ENCODE results near the gene GIMAP1.
A peak's percentile ranks its signal among the peaks of the same experiment; 100 is the strongest.

Gene GIMAP1

DNA sequence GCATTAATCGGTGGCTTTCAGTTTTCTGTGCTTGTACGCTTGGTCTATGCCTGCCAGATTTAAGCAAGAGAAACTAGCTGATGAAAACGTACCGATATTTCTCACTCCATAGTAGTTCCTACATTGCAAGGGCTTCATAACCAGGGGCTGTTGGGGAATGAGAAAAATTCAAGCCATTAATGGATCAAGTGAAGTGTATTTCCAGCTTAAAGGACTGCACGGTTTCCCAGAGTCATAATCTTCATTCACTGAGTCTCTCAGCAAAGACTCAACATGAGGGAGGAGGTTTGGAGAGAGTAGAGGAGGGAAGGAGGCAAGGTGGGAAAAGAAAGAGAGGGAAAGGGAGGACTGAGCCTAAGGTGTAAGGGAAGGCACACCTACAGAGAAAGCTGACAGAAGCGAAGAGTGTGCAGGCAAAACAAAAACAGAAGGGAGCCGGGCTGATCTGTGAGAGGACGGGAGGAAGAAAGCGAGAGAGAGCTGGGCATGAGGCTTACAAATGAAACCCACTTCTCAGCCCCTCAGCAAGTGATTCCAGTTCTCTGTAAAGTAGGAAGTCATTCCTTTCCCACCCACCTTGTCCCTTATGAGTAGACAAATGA, 30.3 kb upstream of the GIMAP1 start:
- no peak for TF ChIP-seq ZFX (IDR thresholded peaks at IDR 0.05; ENCODE audit: borderline replicate concordance)
- no peak for TF ChIP-seq CTCF (IDR thresholded peaks at IDR 0.05)
- H3K27ac ChIP-seq = no peak overlapping the region

GRCh38 chr7:150688630-150689029, 27.8 kb upstream of the GIMAP1 start:
- no peak overlapping the region for H3K27ac ChIP-seq
- TF ChIP-seq ZFX (IDR thresholded peaks at IDR 0.05; ENCODE audit: borderline replicate concordance) (no peak), CTCF (IDR thresholded peaks at IDR 0.05) (no peak)

DNA sequence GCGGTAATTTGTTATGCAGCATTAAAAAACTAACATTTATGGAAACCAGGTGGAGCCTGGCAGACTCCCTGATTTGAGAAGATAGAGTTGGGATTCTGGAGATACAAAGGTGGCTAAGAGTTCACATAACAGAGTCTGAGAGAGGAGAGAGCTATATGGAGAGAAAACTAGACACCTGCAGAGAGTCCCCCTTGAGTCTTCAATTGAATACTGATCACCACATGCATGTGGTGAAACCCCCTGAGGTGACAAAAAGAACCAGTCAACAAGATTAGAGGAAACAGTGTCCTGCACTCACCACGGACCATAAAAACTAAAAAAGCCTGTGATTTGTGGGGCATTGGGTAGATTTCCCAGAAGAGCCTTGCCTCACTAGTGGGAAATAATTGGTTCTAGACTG, 20.8 kb upstream of the GIMAP1 start:
- no peak overlapping the region for H3K27ac ChIP-seq
- TF ChIP-seq ZFX (IDR thresholded peaks at IDR 0.05; ENCODE audit: borderline replicate concordance) = no peak
- TF ChIP-seq CTCF (IDR thresholded peaks at IDR 0.05) = no peak

- no peak for TF ChIP-seq ZFX (IDR thresholded peaks at IDR 0.05; ENCODE audit: borderline replicate concordance)
- no peak for TF ChIP-seq CTCF (IDR thresholded peaks at IDR 0.05)
- no peak overlapping the region for H3K27ac ChIP-seq
Observed at GRCh38 chr7:150703209-150703608, 13.2 kb upstream of the GIMAP1 start.

GRCh38 chr7:150715293-150715692, 1.1 kb upstream of the GIMAP1 start:
- TF ChIP-seq CTCF (IDR thresholded peaks at IDR 0.05) = 0 out of 2 replicates have a peak, but pooled peaks have one; percentile 7
- TF ChIP-seq ZFX (IDR thresholded peaks at IDR 0.05; ENCODE audit: borderline replicate concordance) = no peak
- H3K27ac ChIP-seq = no peak overlapping the region

DNA sequence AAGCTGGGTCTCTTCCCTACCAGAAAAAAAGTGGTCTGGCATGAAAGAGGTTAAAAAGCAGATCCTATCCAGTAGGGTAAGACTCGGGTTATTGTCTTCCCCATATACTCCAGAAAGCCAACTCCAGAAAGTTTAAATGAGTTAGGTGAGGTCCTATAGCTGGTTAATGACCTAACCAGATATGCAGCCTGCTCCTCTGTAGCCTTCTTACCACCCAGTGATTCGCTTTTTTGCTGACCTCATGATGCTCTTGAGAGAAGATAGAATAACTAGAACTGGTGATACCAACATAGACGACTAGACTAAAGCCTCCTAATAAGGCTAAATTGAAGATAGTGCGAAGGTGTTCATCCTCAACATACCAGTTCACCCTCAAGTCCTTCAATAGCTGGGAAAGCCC, 675 bp upstream of the GIMAP1 start:
- no peak overlapping the region for H3K27ac ChIP-seq
- TF ChIP-seq CTCF (IDR thresholded peaks at IDR 0.05) = no peak
- TF ChIP-seq ZFX (IDR thresholded peaks at IDR 0.05; ENCODE audit: borderline replicate concordance) = no peak

- no peak for TF ChIP-seq ZFX (IDR thresholded peaks at IDR 0.05; ENCODE audit: borderline replicate concordance)
- no peak for TF ChIP-seq CTCF (IDR thresholded peaks at IDR 0.05)
- no peak overlapping the region for H3K27ac ChIP-seq
Observed at GRCh38 chr7:150716939-150717338, 526 bp downstream of the GIMAP1 start.
